HCT116 (cell line): Measurements from ENCODE around the gene PRKG1.

Experiments
- CTCF ChIP-seq, 3 experiments: fragments of 200-600 bp in 1 of 3; sonication (generic) in 1 of 3; IDR thresholded peaks in 2 of 3; conservative IDR thresholded peaks in 1 of 3; 2 replicates each; pipeline ENCODE4 v1.5.1; 2012 to 2017; ENCODE audit warnings: low read depth in 2 of 3, low read length in 2 of 3, antibody characterized with exemption in 1 of 3, borderline replicate concordance in 1 of 3, control low read depth in 1 of 3, mild to moderate bottlenecking in 1 of 3, mixed read lengths in 1 of 3, mixed run types in 1 of 3, moderate library complexity in 1 of 3; ENCODE audit not compliant: insufficient read depth in 1 of 3
- POLR2A ChIP-seq: IDR thresholded peaks from 2 replicates; pipeline ENCODE4 v1.7.0; 2011; ENCODE audit warnings: borderline replicate concordance; ENCODE audit not compliant: insufficient read depth, insufficient read length; ENCODE audit errors: extremely low read depth
- POLR2AphosphoS5 ChIP-seq: IDR thresholded peaks from 2 replicates; pipeline ENCODE4 v1.6.1; 2011; ENCODE audit warnings: mild to moderate bottlenecking, low read depth, low read length, moderate library complexity
- REST ChIP-seq: IDR thresholded peaks from 2 replicates; pipeline ENCODE4 v1.6.1; 2012; ENCODE audit warnings: low read depth
- SIN3A ChIP-seq: IDR thresholded peaks from 2 replicates; pipeline ENCODE4 v1.6.1; 2012; ENCODE audit warnings: low read depth
- TCF7L2 ChIP-seq: IDR thresholded peaks from 2 replicates; pipeline ENCODE4 v1.7.0; 2011; ENCODE audit warnings: borderline replicate concordance, inconsistent platforms; ENCODE audit not compliant: insufficient read depth, insufficient read length; ENCODE audit errors: extremely low read depth
- ZNF274 ChIP-seq: fragments of 200-500 bp; sonication (Bioruptor generic); IDR thresholded peaks from 2 replicates; pipeline ENCODE4 v1.6.1; 2014; ENCODE audit warnings: mild to moderate bottlenecking, low read depth, low read length, inconsistent platforms

GRCh38 chr10:52011118-52011517, 936.8 kb downstream of the PRKG1 start:
- TF ChIP-seq POLR2A (no peak), CTCF (IDR thresholded peaks at IDR 0.05 in 2 of 3, conservative IDR thresholded peaks at IDR 0.05 in 1 of 3; ENCODE audit: borderline replicate concordance in 1 of 3, insufficient read depth in 1 of 3, low read depth in 2 of 3, low read length in 2 of 3) (no peak), SIN3A (no peak), REST (no peak), POLR2AphosphoS5 (no peak), TCF7L2 (no peak), ZNF274 (no peak)
